ENCODE measurements around the gene PAM.

GRCh38 chr5:102902135-102902448 lies 147.0 kb downstream of the PAM start:
- TF ChIP-seq, protein P1, sequence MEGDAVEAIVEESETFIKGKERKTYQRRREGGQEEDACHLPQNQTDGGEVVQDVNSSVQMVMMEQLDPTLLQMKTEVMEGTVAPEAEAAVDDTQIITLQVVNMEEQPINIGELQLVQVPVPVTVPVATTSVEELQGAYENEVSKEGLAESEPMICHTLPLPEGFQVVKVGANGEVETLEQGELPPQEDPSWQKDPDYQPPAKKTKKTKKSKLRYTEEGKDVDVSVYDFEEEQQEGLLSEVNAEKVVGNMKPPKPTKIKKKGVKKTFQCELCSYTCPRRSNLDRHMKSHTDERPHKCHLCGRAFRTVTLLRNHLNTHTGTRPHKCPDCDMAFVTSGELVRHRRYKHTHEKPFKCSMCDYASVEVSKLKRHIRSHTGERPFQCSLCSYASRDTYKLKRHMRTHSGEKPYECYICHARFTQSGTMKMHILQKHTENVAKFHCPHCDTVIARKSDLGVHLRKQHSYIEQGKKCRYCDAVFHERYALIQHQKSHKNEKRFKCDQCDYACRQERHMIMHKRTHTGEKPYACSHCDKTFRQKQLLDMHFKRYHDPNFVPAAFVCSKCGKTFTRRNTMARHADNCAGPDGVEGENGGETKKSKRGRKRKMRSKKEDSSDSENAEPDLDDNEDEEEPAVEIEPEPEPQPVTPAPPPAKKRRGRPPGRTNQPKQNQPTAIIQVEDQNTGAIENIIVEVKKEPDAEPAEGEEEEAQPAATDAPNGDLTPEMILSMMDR (IDR thresholded peaks at IDR 0.05), result no peak
- no peak for TF ChIP-seq POLR2AphosphoS5 (IDR thresholded peaks at IDR 0.05)

Measured in breast epithelium (tissue), 3 donors.